Suprapubic skin (tissue), 4 donors: ENCODE measurements around the gene FOXC1. TPM values are rescaled to one million over a fixed set of nuclear protein-coding genes. Genes with fewer than 3 reads are reported as not detected.

Experiments used
- DNase-seq, 2 donors: peaks; one replicate each; pipeline ENCODE4 v3.0.0-alpha.2; 2019; ENCODE audit warnings: low spot score in 2 of 2
- H3K27ac ChIP-seq: fragments of 200-600 bp; sonication (generic); one replicate; pipeline ENCODE4 v1.5.1; 2019
- H3K27me3 ChIP-seq: fragments of 200-600 bp; sonication (generic); one replicate; pipeline ENCODE4 v1.5.1; 2019
- H3K36me3 ChIP-seq: fragments of 200-600 bp; sonication (generic); one replicate; pipeline ENCODE4 v1.5.1; 2019
- H3K4me1 ChIP-seq: fragments of 200-600 bp; sonication (generic); one replicate; pipeline ENCODE4 v1.5.1; 2019
- H3K4me3 ChIP-seq: fragments of 200-600 bp; sonication (generic); one replicate; pipeline ENCODE4 v1.5.1; 2019; ENCODE audit warnings: mild to moderate bottlenecking
- H3K9me3 ChIP-seq: fragments of 200-600 bp; sonication (generic); one replicate; pipeline ENCODE4 v1.5.1; 2019
- CTCF ChIP-seq, 2 donors: fragments of 200-600 bp in 1 of 2; fragments of 450-650 bp in 1 of 2; sonication (generic) in 1 of 2; IDR thresholded peaks; one replicate each; pipeline ENCODE4 v1.5.1; 2016 to 2019; ENCODE audit warnings: antibody characterized with exemption in 2 of 2, mild to moderate bottlenecking in 1 of 2, moderate library complexity in 1 of 2
- EP300 ChIP-seq: sonication (generic); formaldehyde crosslinking; IDR thresholded peaks from one replicate; pipeline ENCODE4 v1.6.1; 2017; ENCODE audit warnings: antibody characterized with exemption
- POLR2A ChIP-seq, 2 donors: fragments of 450-650 bp; IDR thresholded peaks; one replicate each; pipeline ENCODE4 v1.6.1; 2017; ENCODE audit warnings: antibody characterized with exemption in 2 of 2, mild to moderate bottlenecking in 2 of 2, moderate library complexity in 2 of 2
- POLR2AphosphoS5 ChIP-seq, 3 donors: sonication (generic); formaldehyde crosslinking; IDR thresholded peaks; one replicate each; pipeline ENCODE4 v1.6.1; 2017; ENCODE audit warnings: antibody characterized with exemption in 3 of 3
- WGBS: methylation state at CpG from one replicate; pipeline ENCODE4 v1.1.5; 2018; 5-methylcytosine and 5-hydroxymethylcytosine counted together
- total RNA-seq, 4 donors: library from RNA; depleted of rRNA; stranded (reverse); fragments of >200 nt; gene quantifications; one replicate each; pipeline ENCODE4 v1.1.0, GENCODE V29; 2016

Gene FOXC1
- total RNA-seq, 4 donors from 2014 or later, result 14.5 to 35.8 (median 21.4) TPM

- no peaks in the 10 kb centered on the region for H3K36me3 ChIP-seq
- peaks cover 37% of the 10 kb centered on the region for H3K4me1 ChIP-seq
- WGBS, result 87% methylated on average over 11 of the region's 11 CpGs
- no peaks in the 10 kb centered on the region for H3K9me3 ChIP-seq
- no peak for TF ChIP-seq POLR2AphosphoS5 (IDR thresholded peaks at IDR 0.05)
- no peak for TF ChIP-seq POLR2A (IDR thresholded peaks at IDR 0.05)
- TF ChIP-seq EP300, result no peak
- no peak for TF ChIP-seq CTCF (IDR thresholded peaks at IDR 0.05)
- H3K27ac ChIP-seq, result no peak overlapping the region
- peaks cover 81% of the 10 kb centered on the region for H3K27me3 ChIP-seq
- H3K4me3 ChIP-seq, result peak overlapping the region; percentile 71
- no peak for DNase-seq
Observed at GRCh38 chr6:1616701-1617463, 7.2 kb downstream of the FOXC1 start.

GRCh38 chr6:1617466-1618310 is 8.0 kb downstream of the FOXC1 start:
- Histone ChIP-seq H3K4me3 (no peak overlapping the region), H3K4me1 (peaks cover 31% of the 10 kb centered on the region), H3K36me3 (no peaks in the 10 kb centered on the region), H3K27ac (no peak overlapping the region), H3K9me3 (no peaks in the 10 kb centered on the region), H3K27me3 (peaks cover 73% of the 10 kb centered on the region)
- WGBS, result 84% methylated on average over 21 of the region's 21 CpGs
- no peak for TF ChIP-seq POLR2A (IDR thresholded peaks at IDR 0.05)
- TF ChIP-seq POLR2AphosphoS5 (IDR thresholded peaks at IDR 0.05), result no peak
- no peak for TF ChIP-seq CTCF (IDR thresholded peaks at IDR 0.05)
- TF ChIP-seq EP300, result no peak
- DNase-seq, result no peak

GRCh38 chr6:1618311-1619097 is 8.8 kb downstream of the FOXC1 start:
- peaks cover 67% of the 10 kb centered on the region for H3K27me3 ChIP-seq

GRCh38 chr6:1619098-1619672 is 9.5 kb downstream of the FOXC1 start:
- TF ChIP-seq EP300 (no peak), CTCF (IDR thresholded peaks at IDR 0.05) (no peak), POLR2A (IDR thresholded peaks at IDR 0.05) (no peak), POLR2AphosphoS5 (IDR thresholded peaks at IDR 0.05) (no peak)
- H3K36me3 ChIP-seq, result no peaks in the 10 kb centered on the region
- H3K9me3 ChIP-seq, result no peaks in the 10 kb centered on the region
- WGBS, result 64% methylated on average over 23 of the region's 40 CpGs
- H3K27me3 ChIP-seq, result peaks cover 67% of the 10 kb centered on the region
- DNase-seq, result peak in 1 of 2 donors; percentile 51
- peaks cover 25% of the 10 kb centered on the region for H3K4me1 ChIP-seq
- H3K4me3 ChIP-seq, result peak overlapping the region; percentile 39
- peak overlapping the region; percentile 43 for H3K27ac ChIP-seq

More at GRCh38 chr6:1618311-1619097, 8.8 kb downstream of the FOXC1 start:
- no peaks in the 10 kb centered on the region for H3K36me3 ChIP-seq
- TF ChIP-seq POLR2A (IDR thresholded peaks at IDR 0.05) (no peak), EP300 (no peak), CTCF (IDR thresholded peaks at IDR 0.05) (no peak), POLR2AphosphoS5 (IDR thresholded peaks at IDR 0.05) (no peak)
- DNase-seq, result no peak
- H3K27ac ChIP-seq, result peak overlapping the region; percentile 8
- no peaks in the 10 kb centered on the region for H3K9me3 ChIP-seq
- WGBS, result 84% methylated on average over 25 of the region's 31 CpGs
- H3K4me1 ChIP-seq, result peaks cover 27% of the 10 kb centered on the region
- peak overlapping the region; percentile 39 for H3K4me3 ChIP-seq
